Measurements from ENCODE around the gene CHAT. TPM values are rescaled to one million over a fixed set of nuclear protein-coding genes. Genes with fewer than 3 reads are reported as not detected.

CHAT gene
- total RNA-seq, 2 experiments from 2014 or later: not detected

DNA sequence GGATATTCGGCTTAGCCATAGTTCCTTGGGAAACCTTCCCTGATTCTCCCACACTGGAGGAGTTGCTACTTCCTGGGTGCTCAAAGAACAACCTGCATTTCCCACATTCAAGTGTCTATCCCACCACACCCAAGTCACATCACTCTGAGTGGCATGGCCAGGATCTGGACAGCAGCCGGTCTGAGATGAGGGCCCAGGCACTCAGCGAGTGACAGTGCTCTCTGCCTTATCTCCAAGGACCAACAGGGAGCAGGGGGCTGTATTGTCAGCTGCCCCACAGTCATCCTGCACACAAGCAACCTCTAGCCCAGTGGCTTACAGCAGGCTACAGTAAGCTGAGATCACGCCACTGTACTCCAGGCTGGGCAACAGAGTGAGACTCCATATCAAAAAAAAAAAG, 19.8 kb upstream of the CHAT start:
- TF ChIP-seq, protein P1, sequence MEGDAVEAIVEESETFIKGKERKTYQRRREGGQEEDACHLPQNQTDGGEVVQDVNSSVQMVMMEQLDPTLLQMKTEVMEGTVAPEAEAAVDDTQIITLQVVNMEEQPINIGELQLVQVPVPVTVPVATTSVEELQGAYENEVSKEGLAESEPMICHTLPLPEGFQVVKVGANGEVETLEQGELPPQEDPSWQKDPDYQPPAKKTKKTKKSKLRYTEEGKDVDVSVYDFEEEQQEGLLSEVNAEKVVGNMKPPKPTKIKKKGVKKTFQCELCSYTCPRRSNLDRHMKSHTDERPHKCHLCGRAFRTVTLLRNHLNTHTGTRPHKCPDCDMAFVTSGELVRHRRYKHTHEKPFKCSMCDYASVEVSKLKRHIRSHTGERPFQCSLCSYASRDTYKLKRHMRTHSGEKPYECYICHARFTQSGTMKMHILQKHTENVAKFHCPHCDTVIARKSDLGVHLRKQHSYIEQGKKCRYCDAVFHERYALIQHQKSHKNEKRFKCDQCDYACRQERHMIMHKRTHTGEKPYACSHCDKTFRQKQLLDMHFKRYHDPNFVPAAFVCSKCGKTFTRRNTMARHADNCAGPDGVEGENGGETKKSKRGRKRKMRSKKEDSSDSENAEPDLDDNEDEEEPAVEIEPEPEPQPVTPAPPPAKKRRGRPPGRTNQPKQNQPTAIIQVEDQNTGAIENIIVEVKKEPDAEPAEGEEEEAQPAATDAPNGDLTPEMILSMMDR (IDR thresholded peaks at IDR 0.05): no peak
- peaks cover 2% of the 10 kb centered on the region for H3K9me3 Mint-ChIP-seq
- H3K9me3 ChIP-seq (ENCODE audit: control insufficient read depth in 1 of 2, insufficient read depth in 1 of 2, low read length in 2 of 2): no peaks in the 10 kb centered on the region
- intact Hi-C loops (cut with DNase I, micrococcal nuclease): loop anchor here (5.0 to 10.0 kb wide), 3 partner anchors 189 to 631 kb away; no protein-coding TSS in a partner anchor
- H3K27me3 ChIP-seq (ENCODE audit: control insufficient read depth in 1 of 2, insufficient read depth in 2 of 2, low read length in 2 of 2): peaks cover 4 to 6% of the 10 kb centered on the region in 2 experiments
- ChIA-PET CTCF (no interaction called here), POLR2A (no interaction called here)
- no peak for DNase-seq
- H3K27me3 Mint-ChIP-seq: peaks cover 42% of the 10 kb centered on the region
- H3K36me3 ChIP-seq (ENCODE audit: insufficient read depth, low read length): no peaks in the 10 kb centered on the region
- H3K4me1 ChIP-seq (ENCODE audit: insufficient read depth, low read length): no peaks in the 10 kb centered on the region
- H3K27ac Mint-ChIP-seq: no peak overlapping the region
- H3K4me3 Mint-ChIP-seq: no peak overlapping the region
- no peaks in the 10 kb centered on the region for H3K4me1 Mint-ChIP-seq (ENCODE audit: low read depth)
- H3K36me3 Mint-ChIP-seq (ENCODE audit: low read depth): no peaks in the 10 kb centered on the region
- no peak overlapping the region for H3K27ac ChIP-seq (ENCODE audit: low read depth in 1 of 2, low read length in 2 of 2)
- ATAC-seq (ENCODE audit: poor library complexity): no peak
- no peak overlapping the region for H3K4me3 ChIP-seq (ENCODE audit: low read length)

DNA sequence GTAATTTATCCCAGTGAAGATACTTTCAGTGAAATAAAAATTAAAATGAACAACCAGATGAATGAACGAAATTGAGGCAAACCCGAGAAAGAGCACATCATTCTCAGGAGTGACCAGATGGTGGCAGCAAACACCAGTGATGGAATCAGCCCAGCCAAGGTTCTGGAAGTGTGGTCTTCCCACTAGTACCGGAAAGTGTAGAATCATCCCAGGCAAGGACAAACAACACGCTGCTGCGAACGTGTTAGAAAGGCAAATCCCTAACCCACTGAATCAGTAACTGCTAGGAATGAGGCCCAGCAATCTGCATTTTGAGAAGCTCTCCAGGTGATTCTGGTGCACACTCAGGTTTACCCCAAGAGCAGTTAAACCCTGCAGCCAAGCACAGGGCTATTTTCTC, 19.2 kb upstream of the CHAT start:
- H3K27me3 ChIP-seq (ENCODE audit: control insufficient read depth in 1 of 2, insufficient read depth in 2 of 2, low read length in 2 of 2): peaks cover 4 to 6% of the 10 kb centered on the region in 2 experiments
- no peak overlapping the region for H3K27ac Mint-ChIP-seq
- H3K4me3 Mint-ChIP-seq: no peak overlapping the region
- no peaks in the 10 kb centered on the region for H3K36me3 ChIP-seq (ENCODE audit: insufficient read depth, low read length)
- H3K9me3 ChIP-seq (ENCODE audit: control insufficient read depth in 1 of 2, insufficient read depth in 1 of 2, low read length in 2 of 2): no peaks in the 10 kb centered on the region
- TF ChIP-seq, protein P1 (IDR thresholded peaks at IDR 0.05): peak; percentile 67
- H3K4me3 ChIP-seq (ENCODE audit: low read length): no peak overlapping the region
- ChIA-PET CTCF (no interaction called here), POLR2A (no interaction called here)
- no peaks in the 10 kb centered on the region for H3K4me1 Mint-ChIP-seq (ENCODE audit: low read depth)
- H3K36me3 Mint-ChIP-seq (ENCODE audit: low read depth): no peaks in the 10 kb centered on the region
- peaks cover 48% of the 10 kb centered on the region for H3K27me3 Mint-ChIP-seq
- no peak overlapping the region for H3K27ac ChIP-seq (ENCODE audit: low read depth in 1 of 2, low read length in 2 of 2)
- ATAC-seq (ENCODE audit: poor library complexity) (no peak), DNase-seq (peak in 4 of 14 experiments; percentile 12 to 40 (median 28))
- H3K9me3 Mint-ChIP-seq: no peaks in the 10 kb centered on the region
- intact Hi-C loops (cut with DNase I, micrococcal nuclease): loop anchor here (5.0 to 10.0 kb wide), 3 partner anchors 190 to 630 kb away; no protein-coding TSS in a partner anchor
- no peaks in the 10 kb centered on the region for H3K4me1 ChIP-seq (ENCODE audit: insufficient read depth, low read length)

DNA sequence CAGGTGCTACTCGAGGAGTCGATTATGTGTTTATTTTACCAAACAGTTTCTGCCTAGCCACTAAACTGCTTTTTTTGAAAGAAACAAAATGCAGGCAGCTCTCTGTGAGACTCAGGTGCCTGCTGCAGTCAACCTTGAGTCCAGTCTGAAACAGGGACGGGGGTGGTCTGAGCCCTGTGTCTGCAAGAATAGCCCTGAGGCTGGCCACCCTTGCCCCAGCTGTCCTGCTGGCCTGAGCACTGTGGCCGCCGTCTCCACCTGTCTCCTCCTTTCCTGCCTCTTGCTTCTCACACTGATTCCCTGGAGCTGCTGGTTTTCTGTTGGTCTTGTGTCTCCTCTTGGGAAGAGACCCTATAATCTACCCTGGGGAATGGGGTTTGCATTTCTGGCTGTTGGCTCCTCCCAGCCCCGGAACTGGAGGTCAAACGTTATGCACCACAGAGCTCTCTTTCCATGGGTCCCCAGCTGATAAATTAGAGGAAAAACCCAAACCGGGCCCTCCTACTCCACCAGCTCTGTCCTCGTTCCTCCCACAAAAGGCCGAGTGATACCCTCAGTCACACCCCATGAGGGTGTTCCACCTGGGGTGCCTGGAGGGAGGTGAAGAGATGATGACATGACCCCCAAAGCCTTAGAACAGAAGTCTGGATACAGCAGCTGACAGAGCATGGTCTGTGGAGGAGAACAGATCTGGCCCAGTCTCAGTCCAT, 18.7 kb upstream of the CHAT start:
- Histone ChIP-seq H3K4me1 (ENCODE audit: insufficient read depth, low read length) (no peaks in the 10 kb centered on the region), H3K36me3 (ENCODE audit: insufficient read depth, low read length) (no peaks in the 10 kb centered on the region), H3K27me3 (ENCODE audit: control insufficient read depth in 1 of 2, insufficient read depth in 2 of 2, low read length in 2 of 2) (peaks cover 4 to 7% of the 10 kb centered on the region in 2 experiments), H3K27ac (ENCODE audit: low read depth in 1 of 2, low read length in 2 of 2) (no peak overlapping the region), H3K9me3 (ENCODE audit: control insufficient read depth in 1 of 2, insufficient read depth in 1 of 2, low read length in 2 of 2) (no peaks in the 10 kb centered on the region), H3K4me3 (ENCODE audit: low read length) (no peak overlapping the region)
- no peaks in the 10 kb centered on the region for H3K36me3 Mint-ChIP-seq (ENCODE audit: low read depth)
- peaks cover 49% of the 10 kb centered on the region for H3K27me3 Mint-ChIP-seq
- intact Hi-C loops (cut with DNase I, micrococcal nuclease): loop anchor here in 1 of 2 experiments (10.0 kb wide), 2 partner anchors 190 to 630 kb away; no protein-coding TSS in a partner anchor
- ChIA-PET POLR2A (no interaction called here), CTCF (no interaction called here)
- TF ChIP-seq, protein P1 (IDR thresholded peaks at IDR 0.05): no peak
- H3K4me3 Mint-ChIP-seq: no peak overlapping the region
- no peaks in the 10 kb centered on the region for H3K9me3 Mint-ChIP-seq
- DNase-seq (no peak), ATAC-seq (ENCODE audit: poor library complexity) (no peak)
- no peak overlapping the region for H3K27ac Mint-ChIP-seq
- H3K4me1 Mint-ChIP-seq (ENCODE audit: low read depth): no peaks in the 10 kb centered on the region

Data from CD4-positive, alpha-beta T cell (primary cell).